MG63 (cell line): ENCODE data around the gene USE1. TPM values are rescaled to one million over a fixed set of nuclear protein-coding genes. Genes with fewer than 3 reads are reported as not detected.

ENCODE experiments used
- DNase-seq: peaks from one replicate; pipeline ENCODE4 v3.0.0-alpha.2; 2020
- H3K27me3 ChIP-seq: fragments of 250-450 bp; sonication (Bioruptor Pico); 2 replicates; pipeline ENCODE4 v1.5.1; 2020; ENCODE audit warnings: mild to moderate bottlenecking, moderate library complexity
- H3K36me3 ChIP-seq: fragments of 250-450 bp; sonication (Bioruptor Pico); 2 replicates; pipeline ENCODE4 v1.5.1; 2020; ENCODE audit warnings: mild to moderate bottlenecking, moderate library complexity
- H3K4me3 ChIP-seq: fragments of 250-450 bp; sonication (Bioruptor Pico); 2 replicates; pipeline ENCODE4 v1.5.1; 2020; ENCODE audit warnings: mild to moderate bottlenecking, moderate library complexity
- H3K9me3 ChIP-seq: fragments of 250-450 bp; sonication (Bioruptor Pico); 2 replicates; pipeline ENCODE4 v1.5.1; 2020; ENCODE audit warnings: mild to moderate bottlenecking, moderate library complexity
- total RNA-seq: library from RNA; depleted of rRNA; stranded (reverse); fragments of >200 nt; shearing (Covaris generic); gene quantifications from 2 replicates; pipeline ENCODE4 v1.2.3, GENCODE V29; 2014; ENCODE audit warnings: low replicate concordance; rRNA removed

USE1 gene
- total RNA-seq, 1 experiment from 2014 or later, result 77.0 TPM

DNA sequence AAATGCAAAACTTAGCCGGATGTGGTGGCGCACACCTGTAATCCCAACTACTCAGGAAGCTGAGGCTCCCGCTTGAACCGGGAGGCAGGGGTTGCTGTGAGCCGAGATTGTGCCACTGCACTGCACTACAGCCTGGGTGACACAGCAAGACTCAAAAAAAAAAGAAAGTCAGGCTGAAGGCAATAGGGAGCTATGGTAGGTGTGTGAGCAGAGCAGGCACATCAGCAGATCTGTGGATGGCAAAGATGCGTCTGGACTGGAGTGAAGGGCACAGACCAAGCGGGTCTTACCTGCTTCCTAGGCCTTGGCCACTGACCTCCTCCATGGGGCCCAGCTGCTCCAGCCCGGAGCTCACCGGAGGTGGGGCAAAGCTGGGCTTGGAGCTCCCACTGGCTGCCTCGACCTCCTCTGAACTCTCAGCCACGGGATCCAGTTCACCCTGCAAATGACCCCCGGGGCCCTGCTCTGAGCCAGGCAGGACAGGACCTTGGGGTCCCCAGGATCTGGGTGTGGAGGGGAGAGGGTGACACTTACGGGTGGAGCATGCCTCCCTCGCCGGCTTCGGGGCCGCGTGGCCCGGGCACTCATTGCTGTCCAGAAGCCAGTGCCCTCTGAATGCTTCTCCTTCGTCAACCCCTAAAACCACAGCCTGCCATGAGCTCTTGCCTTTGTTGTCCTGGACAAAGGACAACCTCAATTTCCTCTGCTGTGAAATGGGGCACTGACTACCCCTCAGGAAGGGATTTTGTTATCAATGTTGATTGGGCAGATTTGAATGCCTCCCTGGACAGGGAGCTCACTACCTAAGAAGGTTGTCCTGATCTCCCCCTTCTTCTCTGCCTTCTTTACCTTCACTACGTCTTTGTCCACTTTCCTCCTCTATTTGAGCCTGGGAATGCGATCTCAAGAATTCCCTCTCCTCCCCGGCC lies 48.8 kb downstream of the USE1 start:
- peaks cover 5% of the 10 kb centered on the region for H3K36me3 ChIP-seq
- H3K4me3 ChIP-seq, result no peak overlapping the region
- DNase-seq, result no peak
- no peaks in the 10 kb centered on the region for H3K9me3 ChIP-seq
- no peaks in the 10 kb centered on the region for H3K27me3 ChIP-seq

DNA sequence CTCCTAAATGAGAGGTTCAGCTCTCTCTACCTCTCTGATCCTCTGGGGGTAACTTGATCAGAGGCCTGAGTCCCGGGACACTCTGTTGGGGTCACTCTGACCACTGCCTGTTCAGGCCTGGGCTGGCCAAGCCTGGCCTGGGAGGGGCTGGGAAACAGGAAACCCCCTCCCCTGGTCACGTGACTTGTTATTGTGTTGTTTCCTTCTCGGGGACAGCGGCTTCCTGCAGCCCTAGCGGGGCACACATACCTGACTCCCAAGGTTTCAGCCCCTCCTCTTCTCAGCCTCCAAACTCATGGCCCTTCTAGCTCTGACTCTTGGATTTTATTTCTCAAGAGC lies 49.5 kb downstream of the USE1 start, which contains the start of gene USHBP1:
Gene USHBP1, minus strand, starts transcription at position 105 of the 339 bp plus-strand sequence. CDS start 446 bp downstream, outside the sequence.
- H3K36me3 ChIP-seq, result peaks cover 10% of the 10 kb centered on the region
- H3K9me3 ChIP-seq, result no peaks in the 10 kb centered on the region
- DNase-seq, result no peak
- H3K27me3 ChIP-seq, result no peaks in the 10 kb centered on the region
- H3K4me3 ChIP-seq, result no peak within 1 kb of the TSS

DNA sequence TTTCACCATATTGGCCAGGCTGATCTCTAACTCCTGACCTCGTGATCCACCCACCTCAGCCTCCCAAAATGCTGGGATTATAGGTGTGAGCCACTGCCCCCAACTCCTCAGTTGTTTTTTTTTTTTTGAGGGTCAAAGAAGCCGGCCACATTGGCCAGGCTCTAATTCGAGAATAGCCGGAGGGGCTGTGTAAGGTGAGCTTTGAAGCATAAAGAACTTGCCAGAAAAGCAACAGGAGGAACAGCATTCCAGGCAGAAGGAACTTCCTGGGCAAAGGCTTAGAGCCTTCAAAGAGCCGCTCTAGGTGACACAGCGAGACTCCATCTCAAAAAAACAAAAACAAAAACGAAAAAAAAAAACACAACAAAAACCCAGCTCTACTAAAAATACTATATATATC lies 50.9 kb downstream of the USE1 start:
- H3K36me3 ChIP-seq, result peaks cover 16% of the 10 kb centered on the region
- H3K4me3 ChIP-seq, result no peak overlapping the region
- H3K27me3 ChIP-seq, result no peaks in the 10 kb centered on the region
- no peak for DNase-seq
- H3K9me3 ChIP-seq, result no peaks in the 10 kb centered on the region

DNA sequence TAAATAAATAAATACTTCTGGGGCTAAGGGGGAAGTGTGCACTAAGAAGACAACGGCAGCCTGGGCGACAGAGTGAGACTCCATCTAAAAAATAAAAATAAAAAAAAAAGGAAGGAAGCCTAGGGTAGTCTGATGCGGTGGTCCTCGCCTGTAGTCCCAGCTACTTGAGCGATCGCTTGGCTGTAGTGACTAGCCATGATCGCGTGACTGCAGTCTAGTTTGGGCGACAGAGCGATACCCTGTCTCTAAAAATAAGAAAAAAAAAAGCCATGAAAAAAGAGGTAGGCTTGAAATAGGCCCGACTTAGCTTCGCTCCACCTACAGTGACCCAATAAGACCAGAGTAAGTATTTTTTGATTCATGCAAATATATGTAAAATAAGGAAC lies 51.4 kb downstream of the USE1 start:
- H3K4me3 ChIP-seq, result no peak overlapping the region
- no peaks in the 10 kb centered on the region for H3K9me3 ChIP-seq
- H3K36me3 ChIP-seq, result peaks cover 21% of the 10 kb centered on the region
- no peak for DNase-seq
- no peaks in the 10 kb centered on the region for H3K27me3 ChIP-seq

DNA sequence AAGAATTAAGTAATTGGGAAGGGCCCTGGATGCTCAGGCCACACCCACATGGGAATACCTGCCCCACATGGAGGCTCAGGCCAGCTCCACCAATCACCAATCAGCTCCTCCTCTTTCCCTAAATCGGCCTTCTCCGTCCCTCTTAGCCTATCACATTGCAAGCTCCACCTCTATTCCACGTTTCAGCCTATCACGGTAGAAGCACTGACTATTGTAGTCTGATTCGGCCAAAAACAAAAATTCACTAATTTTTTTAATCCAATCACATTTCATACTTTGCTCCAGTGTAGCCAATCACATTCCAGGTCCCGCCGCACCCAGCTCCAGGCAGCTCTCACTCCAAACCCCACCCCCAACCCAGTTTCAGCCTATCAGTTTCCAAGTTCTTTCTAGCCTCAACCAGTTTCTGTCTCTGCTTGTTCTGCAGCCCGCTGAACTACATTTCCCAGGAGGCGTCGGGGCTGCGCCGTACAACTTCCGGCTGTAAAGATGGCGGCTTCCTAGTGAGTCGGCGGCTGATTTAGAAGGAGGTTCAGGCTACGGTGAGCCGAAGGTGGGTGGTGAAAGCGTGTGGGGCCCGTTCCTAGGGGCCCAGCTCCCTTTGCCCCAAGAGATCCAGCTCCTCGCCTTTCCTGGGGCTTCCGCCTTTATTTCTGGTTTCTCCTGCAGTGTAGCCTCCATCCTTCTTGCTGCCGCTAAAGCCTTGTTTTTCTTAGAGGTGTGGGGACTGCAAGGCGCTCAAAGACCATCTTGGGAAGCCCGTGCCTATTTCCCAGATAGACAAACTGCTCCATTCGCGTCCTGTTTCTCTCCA lies 52.0 kb downstream of the USE1 start, which contains the start of gene BABAM1:
Gene BABAM1, plus strand, starts transcription at position 469 of the 814 bp plus-strand sequence. CDS start 1,364 bp downstream, outside the sequence.
- peak; percentile 99 for DNase-seq
- H3K36me3 ChIP-seq, result peaks cover 27% of the 10 kb centered on the region
- H3K9me3 ChIP-seq, result no peaks in the 10 kb centered on the region
- no peaks in the 10 kb centered on the region for H3K27me3 ChIP-seq
- H3K4me3 ChIP-seq, result peak within 1 kb of the TSS; percentile 87

DNA sequence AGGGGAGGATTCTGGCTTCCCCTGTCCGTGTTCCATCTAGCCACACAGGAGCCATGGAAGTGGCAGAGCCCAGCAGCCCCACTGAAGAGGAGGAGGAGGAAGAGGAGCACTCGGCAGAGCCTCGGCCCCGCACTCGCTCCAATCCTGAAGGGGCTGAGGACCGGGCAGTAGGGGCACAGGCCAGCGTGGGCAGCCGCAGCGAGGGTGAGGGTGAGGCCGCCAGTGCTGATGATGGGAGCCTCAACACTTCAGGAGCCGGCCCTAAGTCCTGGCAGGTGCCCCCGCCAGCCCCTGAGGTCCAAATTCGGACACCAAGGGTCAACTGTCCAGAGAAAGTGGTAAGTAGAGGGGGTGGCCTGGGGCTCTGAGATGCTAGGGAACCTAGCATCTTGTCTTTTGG lies 53.6 kb downstream of the USE1 start:
- Histone ChIP-seq H3K4me3 (no peak overlapping the region; the same call in 1 of the 2 replicates), H3K9me3 (no peaks in the 10 kb centered on the region), H3K27me3 (no peaks in the 10 kb centered on the region), H3K36me3 (peaks cover 36% of the 10 kb centered on the region)
- DNase-seq, result no peak

Other genes with a start within 250 kb of the USE1 start
- 2.6 TPM in 1 of 2 replicates, not detected in the other for gene CPAMD8, start 188.5 kb upstream of the USE1 start, total RNA-seq
- 8.6 and 9.8 TPM in 2 replicates for gene HAUS8, start 139.9 kb upstream of the USE1 start, total RNA-seq
- 18.4 and 20.4 TPM in 2 replicates for gene MYO9B, start 139.6 kb upstream of the USE1 start, total RNA-seq
- 2.8 and 7.8 TPM in 2 replicates for gene OCEL1, start 10.9 kb downstream of the USE1 start, total RNA-seq
- 87.8 and 95.5 TPM in 2 replicates for gene NR2F6, start 30.6 kb downstream of the USE1 start, total RNA-seq
- not detected in 2 replicates for gene USHBP1, start 49.4 kb downstream of the USE1 start, total RNA-seq
- gene BABAM1, start 52.1 kb downstream of the USE1 start, total RNA-seq, result 112 and 258 TPM in 2 replicates
- 0.10 and 0.46 TPM in 2 replicates for gene ANKLE1, start 66.5 kb downstream of the USE1 start, total RNA-seq
- 1.3 TPM in 1 of 2 replicates, not detected in the other for gene ABHD8, start 88.1 kb downstream of the USE1 start, total RNA-seq
- gene MRPL34, start 90.5 kb downstream of the USE1 start, total RNA-seq, result 17.2 and 26.2 TPM in 2 replicates
- 9.1 and 11.6 TPM in 2 replicates for gene DDA1, start 94.2 kb downstream of the USE1 start, total RNA-seq
- gene ANO8, start 119.5 kb downstream of the USE1 start, total RNA-seq, result 1.4 and 3.6 TPM in 2 replicates
- gene GTPBP3, start 122.2 kb downstream of the USE1 start, total RNA-seq, result 23.2 and 25.7 TPM in 2 replicates
- gene PLVAP, start 162.0 kb downstream of the USE1 start, total RNA-seq, result not detected in 2 replicates
- gene CCDC194, start 178.8 kb downstream of the USE1 start, total RNA-seq, result not detected in 2 replicates
- 128 and 138 TPM in 2 replicates for gene BST2, start 190.3 kb downstream of the USE1 start, total RNA-seq
- gene MVB12A, start 204.7 kb downstream of the USE1 start, total RNA-seq, result 28.8 and 78.4 TPM in 2 replicates
- gene TMEM221, start 233.3 kb downstream of the USE1 start, total RNA-seq, result not detected in 2 replicates
- not detected in 2 replicates for gene NXNL1, start 245.6 kb downstream of the USE1 start, total RNA-seq